Neural cell (in vitro differentiated cells): ENCODE measurements around the gene PGAM2. TPM values are rescaled to one million over a fixed set of nuclear protein-coding genes. Genes with fewer than 3 reads are reported as not detected.

Experiments
- H2AFZ ChIP-seq: fragments of 200-600, 300-800 bp; sonication (generic), shearing (Covaris generic); 2 replicates; pipeline ENCODE4 v1.6.0; 2014; ENCODE audit warnings: low read depth, mild to moderate bottlenecking, antibody characterized with exemption, low read length, moderate library complexity
- H3F3A ChIP-seq: fragments of 200-600 bp; shearing (Covaris generic); 2 replicates; pipeline ENCODE4 v1.6.1; 2016; ENCODE audit warnings: mild to moderate bottlenecking, moderate library complexity, mixed read lengths, antibody characterized with exemption, low read length; ENCODE audit not compliant: insufficient read depth, poor library complexity, severe bottlenecking
- H3K27ac ChIP-seq: fragments of 200-600, 300-800 bp; sonication (generic), shearing (Covaris generic); 2 replicates; pipeline ENCODE4 v1.5.1; 2014; ENCODE audit warnings: mild to moderate bottlenecking, low read length, moderate library complexity
- H3K27me3 ChIP-seq: fragments of 300-800, 200-600 bp; sonication (generic), shearing (Covaris generic); 2 replicates; pipeline ENCODE4 v1.6.0; 2014; ENCODE audit warnings: mild to moderate bottlenecking, low read depth, low read length, moderate library complexity; ENCODE audit not compliant: insufficient read depth
- H3K36me3 ChIP-seq: fragments of 300-800, 200-600 bp; sonication (generic), shearing (Covaris generic); 2 replicates; pipeline ENCODE4 v1.5.1; 2014; ENCODE audit warnings: mild to moderate bottlenecking, antibody characterized with exemption, low read length, moderate library complexity; ENCODE audit not compliant: insufficient read depth
- H3K4me2 ChIP-seq: fragments of 300-800, 200-600 bp; sonication (generic), shearing (Covaris generic); 2 replicates; pipeline ENCODE4 v1.6.0; 2014; ENCODE audit warnings: mild to moderate bottlenecking, low read length
- H3K4me3 ChIP-seq: fragments of 300-800, 200-600 bp; sonication (generic), shearing (Covaris generic); 2 replicates; pipeline ENCODE4 v1.5.1; 2014; ENCODE audit warnings: mild to moderate bottlenecking, low read length, moderate library complexity
- H3K79me2 ChIP-seq: fragments of 200-600 bp; shearing (Covaris generic); replicated peaks from 2 replicates; pipeline ENCODE4 v1.6.0; 2014; ENCODE audit warnings: mild to moderate bottlenecking, low read length, moderate library complexity; ENCODE audit not compliant: insufficient read depth
- H3K9ac ChIP-seq: fragments of 300-800, 200-600 bp; sonication (generic), shearing (Covaris generic); 2 replicates; pipeline ENCODE4 v1.6.1; 2016; ENCODE audit warnings: mild to moderate bottlenecking, low read length, mixed read lengths
- H3K9me2 ChIP-seq: fragments of 200-600 bp; shearing (Covaris generic); 2 replicates; pipeline ENCODE4 v1.6.1; 2016; ENCODE audit warnings: mild to moderate bottlenecking, low read length, mixed read lengths; ENCODE audit not compliant: insufficient read depth
- H3K9me3 ChIP-seq: fragments of 200-600, 300-800 bp; sonication (generic), shearing (Covaris generic); 2 replicates; pipeline ENCODE4 v1.6.1; 2016; ENCODE audit warnings: mild to moderate bottlenecking, mixed run types, low read length, moderate library complexity, mixed read lengths
- H4K20me1 ChIP-seq: fragments of 200-600 bp; shearing (Covaris generic); 2 replicates; pipeline ENCODE4 v1.6.1; 2016; ENCODE audit warnings: mild to moderate bottlenecking, mixed run types; ENCODE audit not compliant: insufficient read depth
- CTCF ChIP-seq: fragments of 450-650 bp; IDR thresholded peaks from 2 replicates; pipeline ENCODE4 v1.5.1; 2014; ENCODE audit warnings: antibody characterized with exemption, mild to moderate bottlenecking, moderate library complexity; ENCODE audit not compliant: poor library complexity, severe bottlenecking
- EP300 ChIP-seq: fragments of 450-650 bp; conservative IDR thresholded peaks from 2 replicates; pipeline ENCODE4 v1.6.1; 2014; ENCODE audit warnings: antibody characterized with exemption, mild to moderate bottlenecking, moderate library complexity; ENCODE audit not compliant: poor library complexity, severe bottlenecking
- EZH2 ChIP-seq: fragments of 200-600, 300-800 bp; shearing (Covaris generic), sonication (generic); IDR thresholded peaks from 2 replicates; pipeline ENCODE4 v1.6.1; 2014; ENCODE audit warnings: antibody characterized with exemption, low read length, borderline replicate concordance, mild to moderate bottlenecking; ENCODE audit not compliant: insufficient read depth, poor library complexity, severe bottlenecking
- MXI1 ChIP-seq: fragments of 450-650 bp; conservative IDR thresholded peaks from 2 replicates; pipeline ENCODE4 v1.6.1; 2014; ENCODE audit warnings: antibody characterized with exemption, mild to moderate bottlenecking; ENCODE audit not compliant: poor library complexity, severe bottlenecking
- POLR2AphosphoS5 ChIP-seq: IDR thresholded peaks from 2 replicates; pipeline ENCODE4 v1.6.1; 2012
- RAD21 ChIP-seq: fragments of 450-650 bp; conservative IDR thresholded peaks from 2 replicates; pipeline ENCODE4 v1.6.1; 2014; ENCODE audit warnings: antibody characterized with exemption, mild to moderate bottlenecking, moderate library complexity
- REST ChIP-seq: IDR thresholded peaks from 2 replicates; pipeline ENCODE4 v1.6.1; 2012; ENCODE audit warnings: borderline replicate concordance
- SMC3 ChIP-seq: fragments of 450-650 bp; conservative IDR thresholded peaks from 2 replicates; pipeline ENCODE4 v1.6.1; 2014; ENCODE audit warnings: antibody characterized with exemption, mild to moderate bottlenecking, moderate library complexity; ENCODE audit not compliant: poor library complexity
- TAF1 ChIP-seq: IDR thresholded peaks from 2 replicates; pipeline ENCODE4 v1.6.1; 2012; ENCODE audit warnings: low read depth
- polyA plus RNA-seq: library from polyadenylated mRNA; depleted of rRNA; stranded (reverse); fragments of >200 nt; gene quantifications from 2 replicates; pipeline ENCODE4 v1.2.3, GENCODE V29; 2014

PGAM2 gene
- polyA plus RNA-seq, 1 donor from 2014 or later = not detected

GRCh38 chr7:44098092-44099068 lies 33.0 kb upstream of the PGAM2 start:
- Histone ChIP-seq H3K79me2 (no peaks in the 10 kb centered on the region), H3K36me3 (no peaks in the 10 kb centered on the region), H3K9me3 (no peaks in the 10 kb centered on the region), H3K4me3 (no peak overlapping the region), H3K27me3 (peaks cover 4% of the 10 kb centered on the region), H2AFZ (no peak overlapping the region), H4K20me1 (no peaks in the 10 kb centered on the region), H3K4me2 (no peak overlapping the region), H3K9ac (no peak overlapping the region), H3K27ac (no peak overlapping the region), H3K9me2 (no peaks in the 10 kb centered on the region), H3F3A (no peaks in the 10 kb centered on the region)
- TF ChIP-seq SMC3 (no peak), TAF1 (no peak), CTCF (no peak), POLR2AphosphoS5 (no peak), REST (no peak), EZH2 (no peak), EP300 (no peak), RAD21 (no peak), MXI1 (no peak)

- no peak for TF ChIP-seq POLR2AphosphoS5
- TF ChIP-seq MXI1 = no peak
Observed at GRCh38 chr7:44097064-44097932, 31.9 kb upstream of the PGAM2 start.

More at GRCh38 chr7:44097064-44097932, 31.9 kb upstream of the PGAM2 start:
- Histone ChIP-seq H3K27me3 (no peaks in the 10 kb centered on the region), H3K9me3 (no peaks in the 10 kb centered on the region), H3K79me2 (no peaks in the 10 kb centered on the region), H3K9ac (no peak overlapping the region), H3K4me2 (no peak overlapping the region), H3K27ac (no peak overlapping the region), H4K20me1 (no peaks in the 10 kb centered on the region), H3F3A (no peaks in the 10 kb centered on the region), H2AFZ (no peak overlapping the region), H3K4me3 (no peak overlapping the region), H3K36me3 (no peaks in the 10 kb centered on the region), H3K9me2 (no peaks in the 10 kb centered on the region)
